Aorta (tissue), 5 donors: ENCODE measurements around the gene PHAX. TPM values are rescaled to one million over a fixed set of nuclear protein-coding genes. Genes with fewer than 3 reads are reported as not detected.
"Not testable (repeated sequence)": the region's sequence is repeated elsewhere in the genome, so short reads cannot be mapped to it uniquely, and the experiment has no call there.

Experiments used
- ATAC-seq: fragments of 200-7000 bp; cut with Tn5 transposase; one replicate; pipeline ENCODE4 v1.9.1; 2022; ENCODE audit warnings: moderate library complexity; ENCODE audit not compliant: low FRiP score
- DNase-seq, 2 donors: peaks; one replicate each; pipeline ENCODE4 v3.0.0-alpha.2; 2020
- H3K27ac ChIP-seq, 2 donors: one replicate each; pipeline ENCODE4 v1.5.1; 2013; ENCODE audit warnings: low read length in 2 of 2, mild to moderate bottlenecking in 2 of 2, moderate library complexity in 2 of 2, control low read depth in 1 of 2, inconsistent platforms in 1 of 2, low read depth in 1 of 2
- H3K27me3 ChIP-seq, 2 donors: one replicate each; pipeline ENCODE4 v1.6.1; 2013; ENCODE audit warnings: control low read depth in 1 of 2, low read length in 1 of 2, mild to moderate bottlenecking in 1 of 2, moderate library complexity in 1 of 2; ENCODE audit not compliant: insufficient read depth in 2 of 2, control insufficient read depth in 1 of 2
- H3K36me3 ChIP-seq, 2 donors: one replicate each; pipeline ENCODE4 v1.6.1; 2013; ENCODE audit warnings: control low read depth in 1 of 2, low read length in 1 of 2, mild to moderate bottlenecking in 1 of 2; ENCODE audit not compliant: insufficient read depth in 2 of 2, control insufficient read depth in 1 of 2
- H3K4me1 ChIP-seq, 2 donors: one replicate each; pipeline ENCODE4 v1.6.1; 2013; ENCODE audit warnings: low read length in 2 of 2, control low read depth in 1 of 2, mild to moderate bottlenecking in 1 of 2, moderate library complexity in 1 of 2; ENCODE audit not compliant: insufficient read depth in 2 of 2, control insufficient read depth in 1 of 2
- H3K4me3 ChIP-seq, 2 donors: one replicate each; pipeline ENCODE4 v1.5.1; 2013; ENCODE audit warnings: low read length in 2 of 2, control low read depth in 1 of 2, mild to moderate bottlenecking in 1 of 2
- H3K9me3 ChIP-seq: one replicate; pipeline ENCODE4 v1.6.1; 2013; ENCODE audit warnings: mild to moderate bottlenecking, low read length; ENCODE audit not compliant: control insufficient read depth
- WGBS, 2 donors: extraction: QIAGEN DNeasy Blood & Tissue Kit; methylation state at CpG; one replicate each; pipeline ENCODE4 v1.1.7; 2013; 5-methylcytosine and 5-hydroxymethylcytosine counted together
- intact Hi-C, 2 donors: fragments of 100-400 bp; cut with DNase I; formaldehyde crosslinking; loops; one replicate each; pipeline versions ENCODE4 v1.14.2 to v1.15.0; 2022
- polyA plus RNA-seq, 2 donors: library from polyadenylated mRNA; stranded (reverse); fragments of 200-250 nt; gene quantifications; one replicate each; pipeline ENCODE4 v1.2.3, GENCODE V29; 2013
- total RNA-seq, 2 donors: library from RNA; stranded (reverse); fragmentation: NEBNext Ultra II Directional; extraction: Animal tissue kit (Norgen Biotek cat#: 25700); gene quantifications; one replicate each; pipeline ENCODE4 v1.2.1, GENCODE V29; 2021
- donor health status: healthy with polysubstance abuse.
- donor health status: Bipolar disorder and iron deficiency.
- donor health status: DM: no; HTN: no; CAD: no.
- donor health status: DM: no; HTN: no; CAD: no.
- donor health status: DM: yes; HTN: yes; CAD: no.

Gene PHAX
- total and polyA plus RNA-seq, 4 donors, result 29.9 to 34.3 (median 31.1) TPM

GRCh38 chr5:126640866-126641265 is 40.1 kb downstream of the PHAX start:
- 80 to 84% methylated on average over 1 of the region's 1 CpG for WGBS, 2 donors
- Histone ChIP-seq H3K27ac (no peak overlapping the region), H3K27me3 (no peaks in the 10 kb centered on the region), H3K9me3 (no peaks in the 10 kb centered on the region), H3K4me1 (no peaks in the 10 kb centered on the region), H3K4me3 (no peak overlapping the region), H3K36me3 (no peaks in the 10 kb centered on the region)
- DNase-seq (no peak), ATAC-seq (no peak)
- intact Hi-C loops, result no loop called here

- H3K4me3 ChIP-seq, result no peak overlapping the region
- no peaks in the 10 kb centered on the region for H3K36me3 ChIP-seq
- DNase-seq (no peak), ATAC-seq (no peak)
- no peaks in the 10 kb centered on the region for H3K27me3 ChIP-seq
- WGBS, 2 donors, result 83 to 91% methylated on average over 5 of the region's 5 CpGs
- H3K4me1 ChIP-seq, result no peaks in the 10 kb centered on the region
- H3K27ac ChIP-seq, result no peak overlapping the region
- H3K9me3 ChIP-seq, result no peaks in the 10 kb centered on the region
- intact Hi-C loops, result no loop called here
Measured at GRCh38 chr5:126641387-126641786, 40.6 kb downstream of the PHAX start.

GRCh38 chr5:126645132-126645531 is 44.4 kb downstream of the PHAX start:
- DNase-seq (no peak), ATAC-seq (no peak)
- H3K4me3 ChIP-seq, result no peak overlapping the region
- H3K4me1 ChIP-seq, result no peaks in the 10 kb centered on the region
- H3K9me3 ChIP-seq, result no peaks in the 10 kb centered on the region
- no peaks in the 10 kb centered on the region for H3K36me3 ChIP-seq
- no peaks in the 10 kb centered on the region for H3K27me3 ChIP-seq
- intact Hi-C loops, result no loop called here
- 52 to 74% methylated on average over 1 of the region's 1 CpG for WGBS, 2 donors
- no peak overlapping the region for H3K27ac ChIP-seq

GRCh38 chr5:126647071-126647470 is 46.3 kb downstream of the PHAX start:
- H3K4me3 ChIP-seq, result no peak overlapping the region
- ATAC-seq, result no peak

DNA sequence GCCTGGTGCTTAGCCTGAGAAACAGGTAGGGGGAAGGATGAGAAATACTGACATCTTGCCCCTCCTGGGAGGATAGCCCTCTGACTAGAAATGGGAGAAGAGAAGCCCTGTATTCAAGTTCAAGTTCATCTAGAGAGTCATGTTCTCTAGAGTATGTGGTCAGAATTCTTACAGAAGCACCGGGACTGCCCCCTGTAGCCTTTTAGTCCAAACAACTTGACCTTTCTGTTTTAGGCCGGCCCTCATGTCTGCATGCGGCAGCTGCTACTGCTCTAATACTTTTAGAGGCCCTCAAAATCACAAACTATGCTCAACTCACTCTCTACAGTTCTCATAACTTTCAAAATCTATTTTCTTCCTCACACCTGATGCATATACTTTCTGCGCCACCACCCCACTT is 47.7 kb downstream of the PHAX start:
- Histone ChIP-seq H3K9me3 (no peaks in the 10 kb centered on the region), H3K4me1 (no peaks in the 10 kb centered on the region), H3K27ac (no peak overlapping the region), H3K27me3 (peaks cover 0 to under 1% of the 10 kb centered on the region in 2 donors), H3K36me3 (no peaks in the 10 kb centered on the region), H3K4me3 (no peak overlapping the region)
- 88 to 91% methylated on average over 4 of the region's 4 CpGs for WGBS, 2 donors
- intact Hi-C loops, result no loop called here
- no peak for DNase-seq
- no peak for ATAC-seq

More at GRCh38 chr5:126647071-126647470, 46.3 kb downstream of the PHAX start:
- Histone ChIP-seq H3K36me3 (no peaks in the 10 kb centered on the region), H3K9me3 (no peaks in the 10 kb centered on the region), H3K27ac (no peak overlapping the region), H3K4me1 (no peaks in the 10 kb centered on the region), H3K27me3 (no peaks in the 10 kb centered on the region)
- intact Hi-C loops, result no loop called here
- DNase-seq, result no peak

GRCh38 chr5:126649057-126649456 is 48.3 kb downstream of the PHAX start:
- H3K27ac ChIP-seq, H3K27me3 ChIP-seq, H3K36me3 ChIP-seq, H3K9me3 ChIP-seq, DNase-seq, intact Hi-C loops, ATAC-seq, H3K4me1 ChIP-seq, H3K4me3 ChIP-seq: not testable (repeated sequence)
- WGBS, 2 donors, result 68 to 73% methylated on average over 7 of the region's 7 CpGs

DNA sequence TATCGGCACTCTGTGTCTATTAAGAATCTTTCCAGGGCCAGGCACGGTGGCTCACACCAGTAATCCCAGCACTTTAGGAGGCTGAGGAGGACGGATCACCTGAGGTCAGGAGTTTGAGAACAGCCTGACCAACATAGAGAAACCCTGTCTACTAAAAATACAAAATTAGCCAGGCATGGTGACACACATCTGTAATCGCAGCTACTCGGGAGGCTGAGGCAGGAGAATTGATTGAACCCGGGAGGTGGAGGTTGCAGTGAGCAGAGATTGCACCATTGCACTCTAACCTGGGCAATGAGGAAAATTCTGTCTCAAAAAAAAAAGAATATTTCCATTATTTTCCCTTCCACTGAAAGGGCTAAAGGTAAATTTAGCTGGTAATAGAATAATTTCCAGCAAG is 49.0 kb downstream of the PHAX start:
- WGBS, 2 donors, result 83 to 85% methylated on average over 6 of the region's 6 CpGs
- H3K4me3 ChIP-seq, ATAC-seq, H3K27me3 ChIP-seq, H3K9me3 ChIP-seq, H3K36me3 ChIP-seq, H3K27ac ChIP-seq, intact Hi-C loops, H3K4me1 ChIP-seq, DNase-seq: not testable (repeated sequence)

- no peaks in the 10 kb centered on the region for H3K4me1 ChIP-seq
- intact Hi-C loops, result no loop called here
- DNase-seq (no peak), ATAC-seq (no peak)
- no peaks in the 10 kb centered on the region for H3K36me3 ChIP-seq
- no peaks in the 10 kb centered on the region for H3K9me3 ChIP-seq
- no peak overlapping the region for H3K27ac ChIP-seq
- H3K4me3 ChIP-seq, result no peak overlapping the region
- 91 to 93% methylated on average over 1 of the region's 1 CpG for WGBS, 2 donors
- H3K27me3 ChIP-seq, result peaks cover 0 to 1% of the 10 kb centered on the region in 2 donors
Measured at GRCh38 chr5:126650463-126650862, 49.7 kb downstream of the PHAX start.

DNA sequence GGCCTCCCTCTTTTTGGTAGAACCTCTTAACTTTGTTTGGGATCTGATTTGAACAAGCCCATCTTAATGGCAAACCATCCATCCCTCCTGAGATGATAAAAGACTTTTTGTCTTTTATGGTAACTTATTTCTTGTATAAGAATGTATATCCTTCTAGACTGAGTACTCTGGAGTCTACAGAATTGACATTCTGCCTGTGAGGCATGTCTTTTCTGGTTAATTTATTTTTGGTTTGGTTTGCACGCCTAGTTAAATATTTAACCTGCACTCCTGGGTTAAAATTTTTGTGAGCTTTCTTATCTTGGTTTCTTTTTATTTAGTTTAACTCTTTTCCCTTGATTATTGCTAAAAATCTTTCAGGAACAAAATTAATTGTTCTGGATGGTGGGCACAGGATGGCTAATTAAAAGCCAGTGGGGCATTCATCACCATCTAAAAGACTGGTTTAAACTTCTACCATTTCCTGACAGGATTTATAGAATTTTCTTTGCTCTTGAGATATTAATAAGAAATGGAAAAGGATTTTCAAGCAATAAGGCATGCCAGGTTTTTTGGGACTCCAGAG is 50.3 kb downstream of the PHAX start:
- Histone ChIP-seq H3K4me1 (no peaks in the 10 kb centered on the region), H3K9me3 (no peaks in the 10 kb centered on the region), H3K27ac (no peak overlapping the region), H3K27me3 (peaks cover 0 to 1% of the 10 kb centered on the region in 2 donors), H3K36me3 (no peaks in the 10 kb centered on the region), H3K4me3 (no peak overlapping the region)
- ATAC-seq (no peak), DNase-seq (no peak)
- intact Hi-C loops, result no loop called here
- 52 to 58% methylated on average over 1 of the region's 1 CpG for WGBS, 2 donors
